Stimulated activated naive CD8-positive, alpha-beta T cell treated with anti-CD3 and anti-CD28 coated beads, Interleukin-15, amount 100 ng/mL, for 72 hours (primary cell): ENCODE measurements around the gene SLC16A14.
A peak's percentile ranks its signal among the peaks of the same experiment; 100 is the strongest.

ENCODE experiments used
- ATAC-seq: fragments of 150-1000 bp; cut with Tn5 transposase; 2 replicates; pipeline ENCODE4 v1.10.0; 2021; ENCODE audit warnings: mild to moderate bottlenecking, moderate library complexity
- DNase-seq, 2 donors: peaks; one replicate each; pipeline ENCODE4 v3.0.0; 2021 to 2022
- H3K27ac Mint-ChIP-seq, 2 donors: one replicate each; pipeline ENCODE4 v1.8.0; 2022; ENCODE audit warnings: mild to moderate bottlenecking in 2 of 2, mixed read lengths in 2 of 2, moderate library complexity in 2 of 2
- H3K27me3 Mint-ChIP-seq: one replicate; pipeline ENCODE4 v1.8.0; 2022; ENCODE audit warnings: mixed read lengths
- H3K4me1 Mint-ChIP-seq: one replicate; pipeline ENCODE4 v1.8.0; 2022; ENCODE audit warnings: mild to moderate bottlenecking, mixed read lengths
- H3K4me3 Mint-ChIP-seq, 2 donors: one replicate each; pipeline ENCODE4 v1.8.0; 2022; ENCODE audit warnings: mild to moderate bottlenecking in 2 of 2, mixed read lengths in 2 of 2, moderate library complexity in 1 of 2
- H3K9me3 Mint-ChIP-seq, 2 donors: one replicate each; pipeline ENCODE4 v1.8.0; 2022; ENCODE audit warnings: mixed read lengths in 2 of 2

Gene SLC16A14

DNA sequence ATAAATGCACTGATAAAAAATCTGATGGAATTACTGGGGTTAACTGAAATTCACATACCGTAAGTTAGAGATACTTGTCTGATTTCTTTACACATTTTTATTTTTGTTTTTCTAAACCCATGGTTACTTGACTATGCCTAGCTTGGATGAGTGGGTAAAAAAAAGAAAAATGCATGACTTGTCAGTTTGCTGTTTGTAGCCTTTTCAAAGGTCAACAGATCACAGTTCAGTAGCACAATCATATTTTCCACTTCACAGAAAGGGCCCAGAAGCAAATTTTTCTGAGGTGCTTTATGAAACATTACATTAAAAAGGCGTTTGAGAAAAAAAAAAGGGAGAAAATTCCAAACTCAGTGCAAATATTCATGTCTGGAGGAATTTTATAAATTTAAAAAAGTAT, 16.4 kb downstream of the SLC16A14 start:
- H3K27ac Mint-ChIP-seq: no peak overlapping the region
- no peaks in the 10 kb centered on the region for H3K9me3 Mint-ChIP-seq
- DNase-seq: no peak
- no peak for ATAC-seq
- H3K4me1 Mint-ChIP-seq: peaks cover 34% of the 10 kb centered on the region
- no peaks in the 10 kb centered on the region for H3K27me3 Mint-ChIP-seq
- H3K4me3 Mint-ChIP-seq: no peak overlapping the region

DNA sequence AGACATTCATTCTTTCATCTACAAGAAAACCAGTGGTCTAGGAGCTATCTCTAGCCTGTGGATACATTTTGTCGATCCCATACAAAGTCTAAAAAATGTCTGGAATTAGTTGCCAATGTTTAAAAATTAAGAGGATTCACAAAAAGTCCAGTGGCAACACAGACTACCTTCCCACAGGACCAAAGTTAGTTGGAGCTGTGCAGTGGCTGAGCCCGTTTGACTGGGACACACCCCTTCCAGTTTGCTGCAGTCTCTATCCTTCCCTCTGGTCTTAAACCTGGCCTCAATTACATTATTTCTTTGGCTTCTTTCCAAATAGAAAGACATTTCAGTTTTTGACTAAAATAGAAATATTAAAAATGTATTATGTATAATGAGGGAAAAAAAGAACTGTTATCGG, 18.6 kb downstream of the SLC16A14 start:
- Mint-ChIP-seq H3K4me1 (peaks cover 34% of the 10 kb centered on the region), H3K27ac (peak overlapping the region in 1 of 2 donors; percentile 27), H3K27me3 (no peaks in the 10 kb centered on the region), H3K4me3 (no peak overlapping the region), H3K9me3 (no peaks in the 10 kb centered on the region)
- DNase-seq: no peak
- no peak for ATAC-seq

DNA sequence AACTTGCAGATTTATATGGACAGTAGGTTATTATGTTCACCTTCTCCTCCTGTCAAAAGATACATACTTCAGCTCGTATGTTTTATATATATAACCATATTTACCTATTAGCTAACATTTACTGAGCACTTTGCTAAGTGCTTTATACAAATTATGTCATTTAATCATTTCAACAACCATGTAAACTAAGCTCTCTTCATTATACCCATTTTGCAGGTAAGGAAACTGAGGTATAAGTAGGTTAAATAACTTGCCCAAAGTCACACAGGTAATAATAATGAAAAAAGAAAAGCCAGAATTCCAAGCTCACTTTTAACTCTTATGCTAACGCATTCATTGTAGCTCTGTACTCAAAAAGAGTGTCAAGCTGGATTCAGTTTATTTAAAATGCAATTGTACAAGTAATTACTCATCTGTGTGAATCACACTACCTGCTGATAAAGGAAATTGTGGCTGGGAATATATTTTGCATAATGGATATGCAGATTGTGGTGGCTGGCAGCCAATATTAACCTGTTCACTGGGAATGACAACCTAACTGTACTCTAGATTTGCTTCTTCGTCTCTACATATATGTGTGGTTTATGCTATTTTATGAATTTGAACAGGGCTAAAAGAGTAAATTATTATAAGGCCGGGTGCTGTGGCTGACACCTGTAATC, 20.6 kb downstream of the SLC16A14 start:
- H3K27ac Mint-ChIP-seq: no peak overlapping the region
- DNase-seq (no peak), ATAC-seq (no peak)
- H3K4me1 Mint-ChIP-seq: peaks cover 16% of the 10 kb centered on the region
- H3K9me3 Mint-ChIP-seq: no peaks in the 10 kb centered on the region
- H3K27me3 Mint-ChIP-seq: no peaks in the 10 kb centered on the region
- H3K4me3 Mint-ChIP-seq: no peak overlapping the region

DNA sequence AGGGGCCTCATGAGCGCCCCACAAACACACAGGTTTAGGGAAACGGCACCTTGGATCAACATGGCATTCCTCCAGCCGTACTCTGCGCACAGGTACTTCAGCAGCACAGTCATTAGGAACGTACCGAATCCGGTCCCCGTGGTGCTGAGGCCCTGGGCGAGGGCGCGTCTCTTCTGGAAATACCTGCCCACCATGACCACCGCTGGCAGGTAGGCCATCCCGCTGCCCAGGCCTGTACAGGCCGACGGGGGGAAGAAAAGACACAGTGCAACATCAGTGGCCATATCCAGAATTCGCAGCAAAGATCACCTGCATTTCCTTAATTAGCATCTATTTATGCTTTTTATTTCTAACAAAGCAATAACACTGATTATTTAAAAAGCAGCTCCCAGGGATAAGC, 22.2 kb downstream of the SLC16A14 start:
- DNase-seq (no peak), ATAC-seq (no peak)
- Mint-ChIP-seq H3K27me3 (no peaks in the 10 kb centered on the region), H3K9me3 (no peaks in the 10 kb centered on the region), H3K4me3 (no peak overlapping the region), H3K4me1 (peaks cover 5% of the 10 kb centered on the region), H3K27ac (no peak overlapping the region)

DNA sequence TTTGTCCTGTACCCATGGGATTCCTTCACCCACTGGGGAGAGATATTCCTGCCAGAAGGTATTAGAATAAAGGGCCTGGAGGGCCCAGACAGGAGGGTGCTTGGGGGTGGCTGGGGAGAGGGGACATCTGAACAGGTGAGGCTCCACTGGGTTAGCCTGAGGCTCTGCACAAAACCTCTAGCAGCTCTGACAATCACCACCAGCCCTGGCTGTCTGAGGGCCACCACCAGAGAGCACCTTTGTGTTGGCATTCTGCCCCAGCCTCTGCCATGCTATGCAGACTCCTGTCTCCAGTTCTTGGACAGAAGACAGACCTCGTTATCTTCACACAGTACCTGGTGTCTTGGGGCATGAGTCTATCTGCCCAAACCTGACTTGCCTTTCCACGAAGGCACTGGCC, 25.3 kb downstream of the SLC16A14 start:
- H3K4me3 Mint-ChIP-seq: no peak overlapping the region
- no peak overlapping the region for H3K27ac Mint-ChIP-seq
- H3K27me3 Mint-ChIP-seq: no peaks in the 10 kb centered on the region
- DNase-seq (no peak), ATAC-seq (no peak)
- no peaks in the 10 kb centered on the region for H3K9me3 Mint-ChIP-seq
- peaks cover 5% of the 10 kb centered on the region for H3K4me1 Mint-ChIP-seq

DNA sequence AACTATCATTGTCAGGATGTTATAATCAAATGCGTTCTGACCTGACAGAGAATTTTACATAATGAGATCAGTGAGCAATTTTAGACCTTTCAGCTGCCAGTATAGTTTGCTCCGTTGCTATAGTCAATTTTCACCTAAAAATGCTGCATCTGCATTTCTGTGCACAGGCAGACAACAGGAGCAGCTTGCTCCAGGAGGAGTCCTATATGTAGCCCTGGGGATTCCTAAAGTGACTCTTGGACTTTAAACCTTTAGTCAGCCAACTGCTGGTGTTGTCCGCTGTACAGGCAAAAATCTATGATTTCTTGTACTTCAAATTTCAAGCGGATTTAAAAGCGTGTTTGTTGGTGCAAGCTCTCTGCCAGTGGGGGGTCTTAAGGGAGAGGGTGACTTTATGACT, 25.7 kb downstream of the SLC16A14 start:
- no peaks in the 10 kb centered on the region for H3K9me3 Mint-ChIP-seq

DNA sequence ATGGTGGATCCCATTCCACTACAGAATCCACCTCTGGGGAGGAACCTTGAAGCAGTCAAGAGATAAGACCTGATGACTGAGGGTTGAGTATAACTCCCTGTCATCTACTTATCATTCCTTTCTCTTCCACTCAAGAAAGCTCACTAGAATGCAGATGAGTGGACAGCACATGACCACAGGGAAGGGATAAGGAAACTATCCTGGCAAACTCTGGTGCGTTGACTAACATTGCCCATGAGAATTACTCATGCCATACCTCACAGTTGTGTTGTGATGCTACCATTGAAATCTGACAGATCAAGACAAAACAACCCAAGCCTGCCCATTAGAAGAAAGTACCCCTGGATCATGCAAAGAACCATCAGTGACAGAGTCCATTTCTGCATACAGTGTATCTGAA, 26.5 kb downstream of the SLC16A14 start:
- DNase-seq: no peak
- H3K27ac Mint-ChIP-seq: no peak overlapping the region
- ATAC-seq: no peak

More for the DNA sequence above, 25.7 kb downstream of the SLC16A14 start:
- H3K27ac Mint-ChIP-seq: no peak overlapping the region
- ATAC-seq: no peak
- H3K4me3 Mint-ChIP-seq: no peak overlapping the region
- H3K27me3 Mint-ChIP-seq: no peaks in the 10 kb centered on the region
- peaks cover under 1% of the 10 kb centered on the region for H3K4me1 Mint-ChIP-seq
- DNase-seq: no peak

DNA sequence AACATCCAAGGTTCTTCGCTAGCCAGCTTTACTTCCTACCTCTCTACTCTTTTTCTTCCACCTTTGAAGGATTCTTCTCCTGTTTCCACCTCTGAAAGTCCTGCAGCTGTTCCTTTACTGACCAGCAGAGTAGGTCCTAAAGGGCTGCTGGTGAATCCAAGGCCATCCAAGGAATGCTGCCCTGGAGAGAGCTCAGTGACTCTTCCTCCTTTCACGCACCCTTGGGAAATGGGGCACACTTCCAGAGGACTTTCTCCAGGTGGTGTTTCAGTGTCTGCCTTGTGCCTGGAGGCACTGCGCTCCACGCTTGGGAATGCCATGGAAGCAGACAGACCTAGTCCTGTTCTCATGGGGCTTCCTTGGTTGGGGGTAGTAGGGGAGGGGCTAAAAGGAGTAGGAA, 45.4 kb downstream of the SLC16A14 start:
- no peak overlapping the region for H3K27ac Mint-ChIP-seq
- no peaks in the 10 kb centered on the region for H3K4me1 Mint-ChIP-seq

More for the DNA sequence above, 26.5 kb downstream of the SLC16A14 start:
- H3K4me3 Mint-ChIP-seq: no peak overlapping the region
- no peaks in the 10 kb centered on the region for H3K4me1 Mint-ChIP-seq
- H3K9me3 Mint-ChIP-seq: no peaks in the 10 kb centered on the region
- no peaks in the 10 kb centered on the region for H3K27me3 Mint-ChIP-seq

DNA sequence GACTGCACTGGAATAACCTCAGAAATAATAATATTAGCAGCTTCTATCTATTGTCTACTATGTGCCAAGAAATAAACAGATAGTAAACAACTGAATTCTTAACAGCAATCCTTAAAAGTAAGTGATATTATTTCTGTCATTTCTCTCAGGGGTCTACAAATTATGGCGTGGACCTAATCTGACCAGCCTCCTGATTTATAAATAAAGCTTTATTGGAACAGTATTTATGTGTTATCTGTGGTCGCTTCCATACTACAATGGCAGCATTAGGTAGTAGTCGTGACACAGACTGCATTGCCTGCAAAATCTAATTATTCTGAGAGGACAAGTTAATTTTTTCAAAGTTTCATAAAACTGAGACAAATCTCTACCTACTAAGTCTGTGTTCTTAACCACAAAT, 49.0 kb downstream of the SLC16A14 start:
- Mint-ChIP-seq H3K9me3 (no peaks in the 10 kb centered on the region), H3K27me3 (no peaks in the 10 kb centered on the region)

More for the DNA sequence above, 45.4 kb downstream of the SLC16A14 start:
- no peak for ATAC-seq
- Mint-ChIP-seq H3K27me3 (no peaks in the 10 kb centered on the region), H3K9me3 (no peaks in the 10 kb centered on the region), H3K4me3 (no peak overlapping the region)
- no peak for DNase-seq

DNA sequence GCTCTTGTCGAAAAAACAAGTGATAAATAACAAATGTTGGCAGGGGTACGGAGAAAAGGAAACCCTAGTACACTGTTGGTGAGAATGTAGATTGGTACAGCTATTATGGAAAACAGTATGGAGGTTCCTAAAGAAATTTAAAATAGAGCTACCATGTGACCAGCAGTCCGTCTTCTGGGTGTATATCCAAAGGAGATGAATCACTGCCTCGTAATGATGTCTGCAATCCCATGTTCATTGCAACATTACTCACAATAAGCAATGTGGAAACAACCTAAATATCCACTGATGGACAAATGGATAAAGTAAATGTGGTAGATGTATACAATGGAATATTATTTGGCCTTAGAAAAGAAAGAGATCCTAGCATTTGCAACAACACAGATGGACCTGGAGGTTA, 50.6 kb downstream of the SLC16A14 start:
- DNase-seq (no peak), ATAC-seq (no peak)
- H3K4me3 Mint-ChIP-seq: no peak overlapping the region
- H3K9me3 Mint-ChIP-seq: no peaks in the 10 kb centered on the region
- no peak overlapping the region for H3K27ac Mint-ChIP-seq
- H3K4me1 Mint-ChIP-seq: no peaks in the 10 kb centered on the region
- H3K27me3 Mint-ChIP-seq: no peaks in the 10 kb centered on the region

More for the DNA sequence above, 49.0 kb downstream of the SLC16A14 start:
- no peak overlapping the region for H3K27ac Mint-ChIP-seq
- no peak for DNase-seq
- H3K4me1 Mint-ChIP-seq: no peaks in the 10 kb centered on the region
- no peak overlapping the region for H3K4me3 Mint-ChIP-seq
- no peak for ATAC-seq

DNA sequence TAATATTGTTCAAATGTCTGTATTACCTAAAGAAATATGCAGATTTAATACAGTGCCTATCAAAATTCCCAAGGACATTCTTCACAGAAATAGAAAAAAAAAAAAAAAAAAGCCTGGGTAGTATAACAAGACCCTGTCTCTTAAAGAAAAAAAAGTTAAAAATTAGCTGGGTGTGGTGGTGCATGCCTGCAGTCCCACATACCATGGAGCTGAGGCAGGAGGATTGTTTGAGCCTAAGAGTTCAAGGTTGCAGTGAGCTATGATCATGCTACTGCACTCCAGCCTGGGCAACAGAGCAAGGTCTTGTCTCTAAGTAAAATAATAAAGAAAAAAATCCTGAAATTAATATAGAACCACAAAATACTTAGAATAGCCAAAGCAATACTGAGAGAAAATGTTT, 51.9 kb downstream of the SLC16A14 start:
- no peaks in the 10 kb centered on the region for H3K4me1 Mint-ChIP-seq
- no peaks in the 10 kb centered on the region for H3K9me3 Mint-ChIP-seq
- no peak for ATAC-seq
- no peak overlapping the region for H3K4me3 Mint-ChIP-seq
- H3K27ac Mint-ChIP-seq: no peak overlapping the region
- H3K27me3 Mint-ChIP-seq: no peaks in the 10 kb centered on the region
- no peak for DNase-seq

DNA sequence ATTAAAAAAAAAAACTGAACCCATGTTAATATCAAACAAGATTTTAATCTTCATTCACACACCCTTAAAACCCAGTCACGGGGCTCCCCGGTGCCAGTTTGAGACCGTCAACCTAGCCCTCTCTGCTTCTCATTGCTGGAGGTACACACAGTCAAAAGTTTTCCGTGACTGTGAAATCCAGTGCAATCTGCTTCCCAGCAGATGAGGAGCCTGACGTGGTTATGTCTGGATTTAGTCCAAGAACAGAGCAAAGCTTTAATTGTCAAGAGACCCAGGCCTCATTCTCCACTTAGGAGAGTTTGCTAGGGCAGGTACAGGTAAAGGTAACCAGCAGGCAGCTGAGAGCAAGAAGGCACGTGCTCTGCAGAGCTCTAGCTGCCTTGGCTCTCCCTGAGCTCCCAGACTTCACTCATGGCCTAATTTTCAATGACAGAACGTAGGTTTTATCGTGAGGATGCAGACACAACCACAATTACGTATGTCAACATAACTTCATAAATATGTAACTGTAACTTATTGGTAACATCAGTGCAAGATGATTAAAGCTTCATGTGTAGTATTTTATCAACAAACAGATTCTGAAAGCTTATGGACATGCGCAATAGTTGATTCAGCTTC, 56.3 kb downstream of the SLC16A14 start:
- H3K9me3 Mint-ChIP-seq: no peaks in the 10 kb centered on the region
- H3K4me1 Mint-ChIP-seq: peaks cover 15% of the 10 kb centered on the region
- DNase-seq: no peak
- ATAC-seq: no peak
- H3K27ac Mint-ChIP-seq: no peak overlapping the region
- H3K27me3 Mint-ChIP-seq: no peaks in the 10 kb centered on the region
- no peak overlapping the region for H3K4me3 Mint-ChIP-seq

DNA sequence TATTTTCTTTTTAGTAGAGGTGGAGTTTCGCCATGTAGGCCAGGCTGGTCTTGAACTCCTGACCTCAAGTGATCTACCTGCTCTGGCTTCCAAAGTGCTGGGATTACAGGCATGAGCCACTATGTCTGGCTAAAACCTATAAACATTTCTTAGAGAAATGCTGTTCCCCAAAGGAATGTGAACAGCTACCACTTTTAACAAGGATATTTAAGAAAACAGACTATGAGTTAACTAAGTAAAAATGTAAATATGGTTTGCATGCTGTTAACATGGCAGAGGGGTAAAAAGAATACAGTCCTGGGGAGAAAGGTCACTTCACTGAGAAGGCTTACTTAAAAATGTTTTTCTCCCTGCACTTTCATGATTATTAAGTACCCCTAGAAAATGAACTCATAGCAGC, 57.1 kb downstream of the SLC16A14 start:
- Mint-ChIP-seq H3K4me1 (peaks cover 15% of the 10 kb centered on the region), H3K27ac (no peak overlapping the region), H3K9me3 (no peaks in the 10 kb centered on the region), H3K27me3 (no peaks in the 10 kb centered on the region), H3K4me3 (no peak overlapping the region)
- DNase-seq (no peak), ATAC-seq (no peak)

DNA sequence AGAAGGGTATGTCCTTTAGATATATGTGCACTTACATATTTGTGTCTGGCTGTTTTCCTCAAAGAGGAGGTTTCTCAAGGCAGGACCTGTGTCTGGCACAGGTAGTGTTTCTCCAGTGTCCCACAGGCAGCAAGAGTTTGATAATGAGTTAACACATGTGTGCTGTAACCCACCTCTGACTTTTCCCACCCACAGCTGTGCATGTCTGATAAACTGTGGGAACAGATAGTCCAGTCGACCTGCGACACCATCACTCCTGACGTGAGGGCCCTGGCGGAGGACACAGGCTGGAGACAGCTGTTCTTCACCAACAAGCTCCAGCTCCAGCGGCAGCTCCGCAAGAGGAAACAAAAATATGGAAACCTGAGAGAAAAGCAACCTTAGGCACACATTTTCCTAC, 58.2 kb downstream of the SLC16A14 start:
- Mint-ChIP-seq H3K27me3 (no peaks in the 10 kb centered on the region), H3K9me3 (no peaks in the 10 kb centered on the region), H3K27ac (no peak overlapping the region), H3K4me1 (peaks cover 15% of the 10 kb centered on the region), H3K4me3 (no peak overlapping the region)
- DNase-seq (no peak), ATAC-seq (no peak)

DNA sequence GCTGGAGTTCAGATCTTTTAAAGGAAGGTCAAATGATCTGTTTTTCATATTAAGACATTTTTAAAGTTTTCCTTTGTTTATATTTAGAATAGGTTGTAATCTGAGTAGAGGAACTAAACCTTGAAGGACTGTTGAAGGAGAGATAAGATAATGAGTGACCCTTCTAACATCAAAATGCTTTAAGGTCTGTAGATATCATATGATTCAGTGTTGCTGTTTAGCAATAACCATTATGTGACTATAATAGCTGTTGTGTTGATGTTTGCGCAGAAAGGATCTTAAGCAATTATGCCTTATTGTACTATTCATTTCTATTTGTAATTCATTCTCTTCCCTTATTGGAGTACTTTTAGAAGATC, 60.0 kb downstream of the SLC16A14 start:
- H3K4me1 Mint-ChIP-seq: peaks cover 15% of the 10 kb centered on the region
- H3K4me3 Mint-ChIP-seq: peak overlapping the region in 1 of 2 donors; percentile 39
- H3K9me3 Mint-ChIP-seq: no peaks in the 10 kb centered on the region
- DNase-seq (no peak), ATAC-seq (no peak)
- no peaks in the 10 kb centered on the region for H3K27me3 Mint-ChIP-seq
- H3K27ac Mint-ChIP-seq: no peak overlapping the region

DNA sequence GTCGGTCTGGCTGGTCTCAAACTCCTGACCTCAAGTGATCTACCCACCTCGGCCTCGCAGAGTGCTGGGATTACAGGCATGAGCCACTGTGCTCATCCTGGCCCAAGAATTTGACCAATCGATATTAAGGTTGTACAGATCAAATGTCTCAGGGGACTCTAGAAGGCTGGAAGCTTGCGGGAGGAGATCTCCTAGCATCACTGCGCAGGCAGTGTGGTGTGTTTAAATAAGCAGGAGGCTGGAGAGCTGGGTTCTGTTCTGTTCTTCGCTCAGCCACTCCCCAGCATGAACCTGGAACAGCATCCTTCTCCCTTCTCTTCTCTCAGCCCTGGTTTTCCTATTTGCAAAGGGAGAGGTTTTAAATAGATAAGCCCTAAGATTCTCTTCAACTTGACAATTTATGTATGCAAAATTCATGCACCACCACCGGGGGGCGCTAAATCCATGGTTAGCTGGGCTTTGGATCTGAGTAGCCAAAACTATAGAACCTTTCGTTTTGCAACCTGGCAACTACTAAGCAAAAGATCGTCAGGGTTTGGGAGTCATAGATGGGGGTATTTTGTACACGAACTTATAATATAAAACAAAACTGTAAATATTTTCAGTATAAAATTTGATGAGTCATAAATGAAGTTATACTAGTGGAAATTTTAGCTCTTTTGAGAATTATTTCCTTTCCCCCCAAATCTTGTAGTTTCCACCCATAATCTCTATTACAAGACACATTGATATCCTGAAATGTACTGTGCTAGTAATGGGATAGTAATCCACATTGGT, 60.6 kb downstream of the SLC16A14 start:
- Mint-ChIP-seq H3K4me3 (peak overlapping the region in 1 of 2 donors; percentile 39), H3K9me3 (no peaks in the 10 kb centered on the region), H3K4me1 (peaks cover 15% of the 10 kb centered on the region), H3K27ac (peak overlapping the region in 1 of 2 donors; percentile 11), H3K27me3 (no peaks in the 10 kb centered on the region)
- DNase-seq (peak; percentile 74 to 76), ATAC-seq (peak; percentile 71)
